22Rv1 (cell line): ENCODE data around the gene UPP2.

ENCODE experiments used
- H3K27ac ChIP-seq: fragments of 450-650 bp; 2 replicates; pipeline ENCODE4 v1.5.1; 2017
- CTCF ChIP-seq: fragments of 450-650 bp; IDR thresholded peaks from 2 replicates; pipeline ENCODE4 v1.5.1; 2017; ENCODE audit warnings: mild to moderate bottlenecking
- ZFX ChIP-seq: fragments of 450-650 bp; IDR thresholded peaks from 2 replicates; pipeline ENCODE4 v1.6.1; 2017; ENCODE audit warnings: antibody characterized with exemption, borderline replicate concordance

The UPP2 gene

GRCh38 chr2:158130832-158131473 is 29.3 kb downstream of the UPP2 start:
- H3K27ac ChIP-seq, result peak overlapping the region; percentile 55
- TF ChIP-seq ZFX (no peak), CTCF (no peak)

GRCh38 chr2:158131483-158131912 is 29.8 kb downstream of the UPP2 start:
- TF ChIP-seq ZFX, result no peak
- peak overlapping the region; percentile 55 for H3K27ac ChIP-seq

- no peak for TF ChIP-seq ZFX
- TF ChIP-seq CTCF, result no peak
These were observed 30.4 kb downstream of the UPP2 start for GRCh38 chr2:158131919-158132566.

GRCh38 chr2:158134055-158134454 is 32.4 kb downstream of the UPP2 start:
- TF ChIP-seq CTCF, result no peak
- TF ChIP-seq ZFX, result no peak
- H3K27ac ChIP-seq, result no peak overlapping the region

More at GRCh38 chr2:158131919-158132566, 30.4 kb downstream of the UPP2 start:
- H3K27ac ChIP-seq, result peak overlapping the region; percentile 55

GRCh38 chr2:158134655-158135054 is 33.0 kb downstream of the UPP2 start:
- H3K27ac ChIP-seq, result no peak overlapping the region
- TF ChIP-seq ZFX, result no peak
- no peak for TF ChIP-seq CTCF

- H3K27ac ChIP-seq, result no peak overlapping the region
- TF ChIP-seq CTCF, result no peak
- no peak for TF ChIP-seq ZFX
These were observed 33.4 kb downstream of the UPP2 start for GRCh38 chr2:158135096-158135495.

- TF ChIP-seq CTCF, result no peak
- no peak for TF ChIP-seq ZFX
- no peak overlapping the region for H3K27ac ChIP-seq
These were observed 36.6 kb downstream of the UPP2 start for GRCh38 chr2:158138255-158138654.
